ENCODE results near the gene ST3GAL4.
A peak's percentile ranks its signal among the peaks of the same experiment; 100 is the strongest.
"Not testable (repeated sequence)": the region's sequence is repeated elsewhere in the genome, so short reads cannot be mapped to it uniquely, and the experiment has no call there.

The ST3GAL4 gene

GRCh38 chr11:126347751-126348668 is 7.5 kb upstream of the ST3GAL4 start:
- DNase-seq = no peak

- no peak for DNase-seq
Observed at GRCh38 chr11:126348806-126349582, 6.5 kb upstream of the ST3GAL4 start.

DNA sequence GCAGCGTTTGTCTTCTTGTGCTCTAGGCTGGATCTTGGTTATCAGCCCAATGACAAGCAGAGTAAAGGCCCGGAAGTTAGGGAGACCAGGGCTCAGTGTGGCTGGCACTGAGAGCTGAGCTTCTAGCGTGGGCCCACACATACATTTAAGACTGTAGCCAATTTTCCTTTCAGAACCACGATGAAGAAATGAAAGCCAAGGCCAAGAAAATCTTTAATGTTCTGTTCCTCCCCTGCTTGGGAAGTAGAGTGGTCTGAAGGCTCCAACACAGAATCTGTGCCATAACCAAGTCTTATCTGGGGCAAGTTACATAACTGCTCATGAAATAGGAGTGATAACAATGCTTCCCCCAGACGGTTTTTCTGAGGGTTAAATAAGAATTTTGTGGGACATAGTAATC is 4.7 kb upstream of the ST3GAL4 start:
- no peak for DNase-seq

DNA sequence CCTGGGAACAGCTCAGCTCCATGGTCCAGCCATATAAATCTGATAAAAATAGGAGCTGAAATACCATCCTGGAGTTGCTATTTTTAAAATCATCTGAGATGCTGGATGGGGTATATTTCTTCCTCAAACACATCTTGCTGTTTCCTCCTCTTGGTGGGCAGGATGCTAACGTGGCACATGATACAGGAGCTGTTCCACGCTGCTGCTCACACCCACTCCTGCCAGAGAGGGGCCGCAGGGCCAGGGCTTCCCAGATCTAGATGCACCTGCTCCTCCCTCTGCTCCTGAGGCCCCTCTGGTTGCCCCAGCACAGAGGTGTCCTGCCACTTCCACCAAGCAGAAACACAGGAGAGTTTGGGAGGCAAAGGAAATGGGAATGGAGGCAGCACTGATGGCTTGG is 3.3 kb upstream of the ST3GAL4 start:
- no peak for DNase-seq

- DNase-seq = no peak
Observed at GRCh38 chr11:126352934-126353801, 2.3 kb upstream of the ST3GAL4 start.

DNA sequence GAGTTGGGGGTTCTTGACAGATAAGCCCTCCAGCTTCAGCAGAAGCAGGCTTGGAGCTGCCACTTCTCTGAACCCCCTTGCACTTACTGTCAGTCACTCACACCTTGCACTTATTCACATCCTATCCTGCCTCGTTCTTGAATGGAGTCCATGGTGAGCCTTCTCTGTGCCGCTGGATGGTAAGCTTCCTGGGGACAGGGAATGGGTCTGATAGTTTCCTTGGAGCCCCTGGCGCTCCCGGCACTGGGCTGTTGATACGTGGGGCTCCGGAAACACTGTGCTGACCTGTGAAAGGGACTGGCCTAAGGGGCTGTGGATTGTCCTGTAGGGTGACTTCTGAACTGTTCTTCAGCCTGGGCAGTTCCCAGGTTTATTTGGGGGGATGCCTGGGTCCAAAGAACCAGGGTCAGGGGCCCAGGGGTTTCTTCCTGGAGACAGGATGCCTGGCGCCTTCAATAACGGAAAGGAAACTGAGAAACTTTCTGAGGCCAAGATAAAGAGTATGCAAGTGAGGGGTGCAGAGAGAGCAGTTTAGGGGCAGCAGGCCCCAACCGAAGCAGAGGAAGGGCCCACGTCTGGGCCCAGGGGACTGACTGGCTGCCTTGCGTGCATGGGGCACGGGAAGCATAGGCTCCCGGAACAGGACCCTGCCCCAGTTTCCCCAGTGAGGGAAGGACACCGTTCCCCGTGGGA is 709 bp upstream of the ST3GAL4 start:
- DNase-seq = no peak

DNA sequence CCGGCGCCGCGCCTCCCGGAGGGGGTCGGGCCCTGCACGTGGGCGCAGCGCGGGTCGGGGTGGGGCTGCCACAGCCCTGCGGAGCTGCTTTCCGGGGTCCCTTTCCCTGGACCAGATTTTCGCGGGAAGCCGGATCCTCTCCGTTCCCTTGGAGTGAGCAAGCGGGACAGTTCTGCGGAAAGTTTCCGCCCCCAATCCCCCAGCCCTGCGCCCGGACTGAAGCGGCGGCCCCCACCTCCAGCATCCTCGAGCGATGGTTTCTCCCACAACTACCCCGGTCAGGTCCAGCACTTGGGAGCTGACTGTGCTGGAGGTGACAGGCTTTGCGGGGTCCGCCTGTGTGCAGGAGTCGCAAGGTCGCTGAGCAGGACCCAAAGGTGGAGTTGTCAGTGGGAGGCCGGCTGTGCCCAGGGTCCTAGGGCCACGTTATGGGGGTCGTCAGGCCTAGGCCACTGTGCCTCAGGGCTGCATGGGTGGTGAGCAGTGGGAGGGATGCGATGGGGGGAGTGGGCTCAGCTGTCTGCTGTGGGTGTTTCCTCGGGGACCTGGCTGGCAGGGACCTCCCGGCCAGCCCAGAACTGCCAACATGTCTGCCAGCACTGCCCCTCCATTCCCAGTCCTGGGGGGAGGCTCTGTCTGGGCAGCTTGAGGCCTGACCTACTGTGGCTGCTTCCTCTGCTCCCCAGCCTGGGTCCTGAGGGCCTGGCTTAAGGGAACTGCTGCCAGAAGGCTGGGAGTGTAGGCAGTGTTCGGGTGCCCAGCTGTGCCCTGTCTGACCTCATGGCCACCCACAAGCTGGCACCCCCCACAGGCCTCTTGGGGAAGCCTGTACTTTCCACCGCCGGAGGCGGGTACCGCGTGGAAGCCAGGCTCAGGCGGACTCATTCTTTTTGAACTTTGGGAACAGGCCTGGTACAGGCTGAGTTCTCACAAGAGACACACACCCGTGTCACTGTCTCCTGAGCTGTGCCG is 726 bp downstream of the ST3GAL4 start:
- DNase-seq = peak; percentile 19 to 66

- DNase-seq = no peak
Observed at GRCh38 chr11:126357055-126357962, 1.8 kb downstream of the ST3GAL4 start.

GRCh38 chr11:126357969-126358762 is 2.7 kb downstream of the ST3GAL4 start:
- no peak for DNase-seq

GRCh38 chr11:126358763-126359160 is 3.3 kb downstream of the ST3GAL4 start:
- no peak for DNase-seq

- DNase-seq = no peak
Observed at GRCh38 chr11:126359431-126360048, 4.1 kb downstream of the ST3GAL4 start.

DNA sequence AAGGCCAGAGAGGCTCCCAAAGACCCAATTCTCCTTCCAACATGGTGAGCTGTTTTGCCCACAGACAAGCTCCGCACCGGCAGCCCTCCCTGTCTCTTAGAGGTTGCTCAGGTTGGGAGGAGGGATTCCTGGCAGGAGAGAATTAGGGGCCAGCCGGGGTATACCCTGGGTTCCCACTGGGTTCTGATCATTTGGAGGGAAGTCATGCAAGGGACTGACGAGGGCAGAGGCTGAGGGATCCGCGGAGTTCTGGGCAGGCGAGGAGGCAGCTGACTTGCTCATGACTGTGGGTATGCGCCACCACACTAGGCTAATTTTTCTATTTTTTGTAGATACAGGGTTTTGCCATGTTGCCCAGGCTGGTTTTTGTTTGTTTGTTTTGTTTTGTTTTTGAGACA is 4.6 kb downstream of the ST3GAL4 start:
- DNase-seq = no peak

GRCh38 chr11:126361400-126361799 is 5.9 kb downstream of the ST3GAL4 start:
- no peak for DNase-seq

DNA sequence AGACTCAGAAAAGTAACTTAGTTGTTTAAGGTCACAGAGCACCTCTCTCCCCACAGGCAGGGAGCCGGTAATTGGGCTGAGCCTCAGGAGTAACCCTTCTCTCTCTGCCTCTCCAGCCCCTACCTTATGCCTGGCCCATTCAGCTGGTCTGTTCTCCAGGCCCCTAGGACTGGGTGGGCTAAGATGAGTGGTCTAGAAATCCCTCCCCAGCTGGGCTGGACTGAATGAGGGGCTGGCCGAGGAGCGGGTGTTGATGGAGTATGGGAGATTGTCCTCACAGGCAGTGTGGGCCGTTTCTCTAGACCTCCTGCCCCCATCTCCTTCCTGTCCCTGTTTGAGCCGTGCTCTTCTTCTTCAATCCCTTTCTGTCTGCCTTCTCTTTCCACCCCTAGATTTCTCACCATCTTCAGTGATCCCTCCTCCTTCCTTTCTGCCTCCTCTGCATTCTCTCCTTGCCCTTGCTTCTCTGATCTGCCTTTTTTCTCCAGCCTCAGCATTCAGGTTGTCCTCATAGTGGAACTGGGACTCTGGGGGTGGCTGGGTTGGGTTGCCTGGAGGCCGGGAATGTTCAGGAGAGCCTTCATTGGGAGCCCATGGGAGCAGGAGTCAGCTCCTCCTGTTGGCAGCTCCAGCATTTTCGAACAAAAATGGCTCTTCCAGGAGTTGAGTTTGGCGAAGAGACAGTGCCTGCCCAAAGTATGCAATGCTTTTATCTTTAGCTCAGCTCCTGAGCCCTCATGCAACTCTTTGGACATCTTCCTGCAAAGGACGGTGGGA is 7.6 kb downstream of the ST3GAL4 start:
- DNase-seq = no peak

DNA sequence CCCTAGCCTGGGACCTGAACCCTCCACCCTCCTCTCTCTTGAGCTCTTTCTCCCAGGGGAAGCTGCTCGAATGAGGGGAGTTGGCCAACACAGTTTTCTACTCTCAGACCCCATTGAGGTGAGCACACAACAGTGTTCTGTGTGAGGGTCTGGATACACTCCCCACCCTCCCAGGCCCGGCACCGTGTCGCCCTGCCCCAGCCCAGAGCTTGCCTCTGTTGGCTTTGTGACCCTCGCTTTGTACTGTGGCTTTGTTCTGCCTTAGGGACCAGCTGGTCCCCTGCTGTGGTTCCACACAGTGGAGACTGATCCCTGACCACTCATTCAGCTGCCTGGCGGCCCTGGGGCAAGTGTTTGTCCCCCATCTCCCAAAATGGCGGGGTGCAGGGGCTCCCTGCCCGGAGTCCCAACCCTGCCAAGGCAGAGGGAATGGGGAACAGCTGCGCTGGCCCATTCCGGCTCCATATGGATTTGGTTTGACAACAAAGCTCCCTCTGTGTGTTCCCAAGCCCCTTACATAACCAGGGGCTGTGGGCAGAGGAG is 8.3 kb downstream of the ST3GAL4 start:
- no peak for DNase-seq

- DNase-seq = not testable (repeated sequence)
Observed at GRCh38 chr11:126364735-126365134, 9.2 kb downstream of the ST3GAL4 start.

DNA sequence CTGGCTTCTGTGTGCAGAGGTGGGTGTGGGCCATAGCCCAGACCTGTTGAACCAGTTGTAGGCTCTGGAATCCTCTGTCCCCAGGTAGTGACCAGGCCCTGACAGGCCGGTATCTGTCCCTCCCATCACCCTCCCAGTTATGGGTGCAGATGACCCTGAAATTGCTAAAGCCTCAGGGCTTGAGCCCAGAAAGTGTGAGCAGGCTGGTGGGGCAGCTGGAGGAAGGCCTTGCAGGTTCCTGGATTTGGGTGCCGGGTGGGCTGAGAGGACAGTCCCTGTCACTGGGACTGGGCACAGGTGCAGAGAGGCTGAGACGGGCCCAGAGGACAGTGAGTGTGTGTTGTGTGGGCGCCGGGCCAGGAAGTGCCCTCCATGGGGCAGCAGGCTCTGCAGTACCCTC is 10.0 kb downstream of the ST3GAL4 start:
- not testable (repeated sequence) for DNase-seq

Data from CD4-positive, alpha-beta T cell treated with Interleukin-1 beta for 1 hour (primary cell).